ENCODE data around the gene DHX9.

GRCh38 chr1:182848736-182849135, 9.6 kb downstream of the DHX9 start:
- no peak for TF ChIP-seq CTCF (IDR thresholded peaks at IDR 0.05 in 4 of 5, conservative IDR thresholded peaks at IDR 0.05 in 1 of 5)
- no peak for TF ChIP-seq POLR2A (IDR thresholded peaks at IDR 0.05)

All from gastrocnemius medialis (tissue), 4 donors.